PFSK-1 (cell line): ENCODE results near the gene SWAP70.

Source experiments
- POLR2AphosphoS5 ChIP-seq: IDR thresholded peaks from 2 replicates; pipeline ENCODE4 v1.6.1; 2012; ENCODE audit warnings: low read depth, mild to moderate bottlenecking, control low read depth, low read length, moderate library complexity
- SIN3A ChIP-seq: IDR thresholded peaks from 2 replicates; pipeline ENCODE4 v1.6.1; 2012; ENCODE audit warnings: mild to moderate bottlenecking, low read length, moderate library complexity, borderline replicate concordance; ENCODE audit not compliant: insufficient read depth
- TAF1 ChIP-seq: IDR thresholded peaks from 2 replicates; pipeline ENCODE4 v1.6.1; 2012; ENCODE audit warnings: low read length, control low read depth, borderline replicate concordance; ENCODE audit not compliant: insufficient read depth
- TF ChIP-seq, protein P1 (sequence below), 2 experiments: IDR thresholded peaks; 2 replicates each; pipeline versions ENCODE4 v1.6.1 to v1.8.0; 2011 to 2012; ENCODE audit warnings: low read depth in 2 of 2, low read length in 2 of 2, control low read depth in 1 of 2, inconsistent platforms in 1 of 2, mild to moderate bottlenecking in 1 of 2, moderate library complexity in 1 of 2; ENCODE audit not compliant: insufficient read depth in 1 of 2

DNA sequence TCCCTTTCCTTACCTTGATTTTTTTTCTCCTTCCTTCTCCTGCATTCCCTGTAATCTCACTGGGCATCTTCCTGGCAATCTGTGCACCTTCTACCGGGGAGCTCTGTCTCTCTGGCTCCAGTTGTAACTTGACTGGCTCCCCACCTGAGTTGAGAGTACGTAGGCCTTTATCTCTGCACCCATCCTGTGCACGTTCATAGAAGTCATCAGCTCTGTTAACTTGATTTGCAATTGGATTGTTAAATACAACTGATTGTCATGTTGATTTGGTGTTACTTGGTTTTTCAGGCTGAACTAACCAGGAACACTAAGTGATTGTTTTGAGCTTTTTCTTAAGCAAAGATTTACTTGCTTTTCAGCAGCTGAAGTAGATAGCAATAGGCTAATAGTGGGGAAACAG, 11.8 kb downstream of the SWAP70 start:
- TF ChIP-seq POLR2AphosphoS5 = no peak
- TF ChIP-seq SIN3A = no peak
- TF ChIP-seq, protein P1, sequence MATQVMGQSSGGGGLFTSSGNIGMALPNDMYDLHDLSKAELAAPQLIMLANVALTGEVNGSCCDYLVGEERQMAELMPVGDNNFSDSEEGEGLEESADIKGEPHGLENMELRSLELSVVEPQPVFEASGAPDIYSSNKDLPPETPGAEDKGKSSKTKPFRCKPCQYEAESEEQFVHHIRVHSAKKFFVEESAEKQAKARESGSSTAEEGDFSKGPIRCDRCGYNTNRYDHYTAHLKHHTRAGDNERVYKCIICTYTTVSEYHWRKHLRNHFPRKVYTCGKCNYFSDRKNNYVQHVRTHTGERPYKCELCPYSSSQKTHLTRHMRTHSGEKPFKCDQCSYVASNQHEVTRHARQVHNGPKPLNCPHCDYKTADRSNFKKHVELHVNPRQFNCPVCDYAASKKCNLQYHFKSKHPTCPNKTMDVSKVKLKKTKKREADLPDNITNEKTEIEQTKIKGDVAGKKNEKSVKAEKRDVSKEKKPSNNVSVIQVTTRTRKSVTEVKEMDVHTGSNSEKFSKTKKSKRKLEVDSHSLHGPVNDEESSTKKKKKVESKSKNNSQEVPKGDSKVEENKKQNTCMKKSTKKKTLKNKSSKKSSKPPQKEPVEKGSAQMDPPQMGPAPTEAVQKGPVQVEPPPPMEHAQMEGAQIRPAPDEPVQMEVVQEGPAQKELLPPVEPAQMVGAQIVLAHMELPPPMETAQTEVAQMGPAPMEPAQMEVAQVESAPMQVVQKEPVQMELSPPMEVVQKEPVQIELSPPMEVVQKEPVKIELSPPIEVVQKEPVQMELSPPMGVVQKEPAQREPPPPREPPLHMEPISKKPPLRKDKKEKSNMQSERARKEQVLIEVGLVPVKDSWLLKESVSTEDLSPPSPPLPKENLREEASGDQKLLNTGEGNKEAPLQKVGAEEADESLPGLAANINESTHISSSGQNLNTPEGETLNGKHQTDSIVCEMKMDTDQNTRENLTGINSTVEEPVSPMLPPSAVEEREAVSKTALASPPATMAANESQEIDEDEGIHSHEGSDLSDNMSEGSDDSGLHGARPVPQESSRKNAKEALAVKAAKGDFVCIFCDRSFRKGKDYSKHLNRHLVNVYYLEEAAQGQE (IDR thresholded peaks at IDR 0.05; ENCODE audit: insufficient read depth in 1 of 2, low read depth in 2 of 2, low read length in 2 of 2) = no peak
- TF ChIP-seq TAF1 = no peak
